GM10266 (cell line): ENCODE data around the gene GNPDA1.

Experiments
- DNase-seq: peaks from one replicate; pipeline ENCODE4 v3.0.0; 2012; ENCODE audit errors: extremely low spot score
- TF ChIP-seq, protein P1 (sequence below): IDR thresholded peaks from 2 replicates; pipeline ENCODE4 v1.5.1; 2012; ENCODE audit warnings: mild to moderate bottlenecking, low read depth; ENCODE audit not compliant: control insufficient read depth, insufficient read depth; ENCODE audit errors: missing control alignments

Gene GNPDA1

DNA sequence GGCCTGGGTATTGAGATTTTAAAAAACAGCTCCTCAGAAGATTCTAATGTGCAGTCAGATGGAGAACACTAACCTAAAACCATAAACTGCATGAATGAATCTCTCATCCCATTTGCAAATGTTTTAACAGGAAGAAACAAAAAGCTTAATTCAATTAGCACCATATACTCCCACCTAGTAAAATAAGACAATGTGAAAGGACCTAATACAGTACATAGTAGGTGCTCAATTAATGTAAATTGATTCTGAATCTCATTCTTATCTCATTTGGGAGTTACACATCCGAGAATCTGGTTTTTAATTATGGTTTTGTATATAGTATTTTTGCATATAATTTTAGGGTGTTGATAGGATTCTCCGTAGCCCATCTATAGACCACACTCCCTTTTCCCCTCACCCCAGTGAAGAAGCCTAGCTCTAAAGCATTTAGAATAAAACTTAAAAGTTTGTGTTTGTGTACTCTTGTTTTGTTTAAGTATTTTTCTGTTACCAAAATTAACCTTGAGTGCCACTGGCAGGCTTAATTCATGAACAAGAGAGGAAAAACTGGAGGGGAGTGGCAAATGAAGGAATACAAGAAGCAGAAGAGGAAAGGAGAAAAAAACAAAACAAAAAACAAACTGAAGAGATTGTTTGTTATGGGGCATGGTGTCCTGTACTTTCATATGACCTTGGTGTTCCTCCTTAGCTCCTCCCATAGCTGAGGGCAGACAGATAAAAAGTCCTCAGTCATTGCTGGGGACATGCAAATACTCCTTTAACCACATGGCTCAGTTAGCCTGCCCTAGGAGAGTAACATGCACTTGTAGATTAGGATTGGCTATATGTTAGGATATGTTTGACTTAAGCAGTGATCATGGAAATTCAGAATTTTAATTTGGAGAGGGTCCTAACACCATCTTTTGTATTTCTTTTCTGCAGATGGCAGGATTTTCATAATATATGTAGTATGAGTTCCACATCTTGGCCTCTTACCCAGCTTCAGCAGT is 42.8 kb downstream of the GNPDA1 start:
- DNase-seq: peak; percentile 68
- TF ChIP-seq, protein P1, sequence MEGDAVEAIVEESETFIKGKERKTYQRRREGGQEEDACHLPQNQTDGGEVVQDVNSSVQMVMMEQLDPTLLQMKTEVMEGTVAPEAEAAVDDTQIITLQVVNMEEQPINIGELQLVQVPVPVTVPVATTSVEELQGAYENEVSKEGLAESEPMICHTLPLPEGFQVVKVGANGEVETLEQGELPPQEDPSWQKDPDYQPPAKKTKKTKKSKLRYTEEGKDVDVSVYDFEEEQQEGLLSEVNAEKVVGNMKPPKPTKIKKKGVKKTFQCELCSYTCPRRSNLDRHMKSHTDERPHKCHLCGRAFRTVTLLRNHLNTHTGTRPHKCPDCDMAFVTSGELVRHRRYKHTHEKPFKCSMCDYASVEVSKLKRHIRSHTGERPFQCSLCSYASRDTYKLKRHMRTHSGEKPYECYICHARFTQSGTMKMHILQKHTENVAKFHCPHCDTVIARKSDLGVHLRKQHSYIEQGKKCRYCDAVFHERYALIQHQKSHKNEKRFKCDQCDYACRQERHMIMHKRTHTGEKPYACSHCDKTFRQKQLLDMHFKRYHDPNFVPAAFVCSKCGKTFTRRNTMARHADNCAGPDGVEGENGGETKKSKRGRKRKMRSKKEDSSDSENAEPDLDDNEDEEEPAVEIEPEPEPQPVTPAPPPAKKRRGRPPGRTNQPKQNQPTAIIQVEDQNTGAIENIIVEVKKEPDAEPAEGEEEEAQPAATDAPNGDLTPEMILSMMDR: no peak

DNA sequence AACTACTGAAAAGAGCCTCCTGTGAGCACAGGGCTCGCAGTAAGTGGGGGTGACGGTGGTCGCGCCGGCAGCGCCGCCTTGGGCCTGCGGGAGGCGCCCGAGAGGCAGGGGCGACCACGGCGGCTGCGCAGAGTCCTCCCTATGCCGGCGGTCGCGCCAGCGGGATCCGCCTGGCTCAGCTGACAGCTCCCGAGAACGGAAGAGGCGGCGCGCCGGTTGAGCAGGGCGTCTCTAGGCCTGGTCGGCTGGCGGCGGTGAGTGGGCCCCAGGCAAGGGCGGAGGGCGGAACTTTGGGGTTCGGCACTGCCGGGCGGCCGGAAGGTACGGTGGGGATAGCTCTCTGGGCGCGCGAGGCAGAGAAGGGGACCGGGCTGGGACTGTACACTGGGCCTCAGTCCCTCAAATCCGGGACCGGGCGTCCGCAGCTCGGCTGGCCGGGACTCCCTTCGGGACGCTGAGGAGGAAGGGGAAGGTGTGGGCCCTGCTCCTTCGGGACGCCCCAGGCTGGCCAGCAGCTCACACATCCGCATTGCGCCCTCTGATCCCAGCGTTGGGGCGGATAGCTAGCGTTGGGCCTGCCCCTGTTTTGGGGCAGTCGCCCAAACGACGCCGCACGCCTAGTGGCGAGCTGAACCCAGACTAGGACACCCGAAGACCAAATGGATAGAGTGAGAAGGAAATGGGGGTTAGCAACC is 43.8 kb downstream of the GNPDA1 start, which contains the start of gene RNF14:
RNF14 (plus strand) TSS at position 192 of the 695 bp plus-strand sequence. CDS start 4,484 bp downstream, outside the sequence.
- DNase-seq: peak; percentile 91
- TF ChIP-seq, protein P1: peak; percentile 91

DNA sequence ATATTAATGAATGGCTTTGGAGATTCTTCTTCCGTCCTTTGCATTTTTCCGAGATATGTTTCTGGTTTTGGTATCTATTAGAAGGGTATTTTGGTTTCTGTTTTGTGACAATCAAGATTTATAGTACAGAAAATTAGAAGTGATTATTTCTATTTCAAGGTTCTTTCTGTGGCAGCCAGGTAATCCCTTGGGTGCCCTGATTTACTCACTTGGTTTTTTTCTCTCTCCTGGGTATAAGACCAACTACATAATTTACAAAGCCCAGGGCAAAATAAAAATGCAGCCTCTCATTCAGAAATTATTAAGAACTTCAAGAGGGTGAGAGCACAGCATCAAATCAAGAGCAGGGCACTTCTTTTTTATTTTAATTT is 45.9 kb downstream of the GNPDA1 start:
- DNase-seq: no peak
- TF ChIP-seq, protein P1: no peak

DNA sequence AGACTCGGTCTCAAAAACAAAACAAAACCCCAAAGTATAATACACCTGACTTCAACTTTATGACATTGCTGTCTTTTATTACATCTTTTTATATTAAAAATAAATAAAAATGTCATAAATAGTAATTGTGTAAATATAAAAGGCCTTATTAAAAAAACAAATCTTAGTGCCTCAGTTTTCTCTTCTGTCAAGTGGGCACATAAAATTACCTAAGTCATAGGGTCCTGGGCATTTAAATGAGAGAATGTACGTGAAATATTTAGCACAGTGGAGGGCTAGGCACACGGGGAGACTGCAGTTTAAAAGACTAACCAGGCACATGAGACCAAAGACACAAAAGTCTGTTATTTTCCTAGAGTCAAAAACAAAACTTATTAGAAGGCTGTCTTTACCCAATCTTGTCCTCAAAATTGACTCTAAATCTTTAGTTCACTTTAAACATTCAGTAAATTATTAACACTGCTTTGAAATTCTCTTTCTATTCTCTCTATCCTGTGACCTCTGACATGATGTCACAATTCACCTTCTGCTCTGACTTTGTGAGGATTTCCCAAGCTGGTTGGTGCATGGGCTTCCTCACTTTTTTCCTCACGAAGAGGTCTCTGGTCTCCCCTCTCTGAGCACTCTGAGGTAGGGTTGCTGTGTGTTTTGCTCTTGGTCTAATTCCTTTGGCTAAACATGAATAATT is 46.4 kb downstream of the GNPDA1 start:
- no peak for DNase-seq
- TF ChIP-seq, protein P1: no peak

DNA sequence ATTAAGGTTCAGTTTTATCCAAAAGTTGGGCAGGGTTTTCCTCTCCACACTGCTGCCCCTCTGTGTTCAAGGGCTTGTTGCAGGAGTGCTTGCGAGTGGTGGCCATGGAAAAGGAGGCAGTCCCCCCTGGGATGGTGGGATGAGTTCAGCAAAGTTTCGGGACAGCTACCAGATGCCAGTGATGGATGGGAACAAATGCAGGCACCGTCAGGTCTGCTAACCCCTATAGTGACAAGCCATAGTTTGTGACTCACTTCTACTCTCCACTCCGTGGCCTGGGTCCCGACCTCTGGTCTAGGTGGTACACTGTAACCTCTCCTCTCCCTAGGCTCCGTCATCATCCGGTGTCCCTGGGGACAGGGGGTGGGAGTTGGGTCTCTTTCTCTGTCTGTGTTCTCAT is 47.8 kb downstream of the GNPDA1 start:
- TF ChIP-seq, protein P1: no peak
- DNase-seq: no peak

DNA sequence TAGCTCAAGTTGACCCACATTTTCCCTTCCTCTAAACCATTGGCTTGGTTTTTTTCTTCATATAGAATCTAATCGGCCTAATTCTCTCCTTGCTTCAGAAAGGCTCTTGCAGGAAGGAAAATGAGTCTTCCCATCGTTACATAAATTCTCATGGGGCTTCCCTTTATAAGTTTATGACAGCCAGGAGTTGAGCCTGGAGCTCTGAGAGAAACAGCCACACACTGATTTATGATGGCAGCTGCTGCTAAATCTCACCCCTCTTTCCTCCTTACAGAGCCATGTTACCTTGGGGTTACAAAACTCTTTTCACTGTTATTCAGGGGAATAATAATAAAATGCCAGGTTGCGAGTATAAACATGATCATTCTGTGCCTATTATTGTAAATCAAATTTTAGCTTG is 49.1 kb downstream of the GNPDA1 start:
- TF ChIP-seq, protein P1: no peak
- DNase-seq: no peak

DNA sequence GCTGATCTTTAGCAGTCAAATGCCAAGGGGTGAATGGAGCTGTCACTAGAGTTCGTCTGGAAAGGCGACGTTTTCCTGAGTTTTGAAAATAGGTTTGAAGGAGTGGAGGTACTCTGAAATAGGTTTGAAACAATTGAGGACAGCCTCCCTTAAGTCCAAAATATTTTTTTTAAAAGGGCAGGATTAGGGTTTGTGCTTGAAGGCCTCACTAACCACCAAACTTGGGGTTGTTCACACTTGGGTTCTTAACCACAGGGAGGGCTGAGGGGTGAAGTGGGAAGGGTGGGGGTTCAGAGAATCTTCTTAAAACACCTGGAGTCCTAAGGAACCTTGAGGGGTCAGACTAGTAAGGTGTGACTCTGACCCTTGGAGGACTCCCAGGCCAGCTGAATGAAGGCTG is 51.4 kb downstream of the GNPDA1 start:
- DNase-seq: no peak
- TF ChIP-seq, protein P1: no peak
